Breast epithelium (tissue), 3 donors: Measurements from ENCODE around the gene PLA2G2F.
A peak's percentile ranks its signal among the peaks of the same experiment; 100 is the strongest.

ENCODE experiments used
- POLR2AphosphoS5 ChIP-seq, 3 donors: sonication (generic); formaldehyde crosslinking; IDR thresholded peaks; one replicate each; pipeline ENCODE4 v1.6.1; 2017; ENCODE audit warnings: antibody characterized with exemption in 3 of 3
- TF ChIP-seq, protein P1 (sequence below), 3 donors: fragments of 450-650 bp; IDR thresholded peaks; one replicate each; pipeline ENCODE4 v1.5.1; 2016 to 2017; ENCODE audit warnings: antibody characterized with exemption in 3 of 3, mild to moderate bottlenecking in 3 of 3, moderate library complexity in 3 of 3

DNA sequence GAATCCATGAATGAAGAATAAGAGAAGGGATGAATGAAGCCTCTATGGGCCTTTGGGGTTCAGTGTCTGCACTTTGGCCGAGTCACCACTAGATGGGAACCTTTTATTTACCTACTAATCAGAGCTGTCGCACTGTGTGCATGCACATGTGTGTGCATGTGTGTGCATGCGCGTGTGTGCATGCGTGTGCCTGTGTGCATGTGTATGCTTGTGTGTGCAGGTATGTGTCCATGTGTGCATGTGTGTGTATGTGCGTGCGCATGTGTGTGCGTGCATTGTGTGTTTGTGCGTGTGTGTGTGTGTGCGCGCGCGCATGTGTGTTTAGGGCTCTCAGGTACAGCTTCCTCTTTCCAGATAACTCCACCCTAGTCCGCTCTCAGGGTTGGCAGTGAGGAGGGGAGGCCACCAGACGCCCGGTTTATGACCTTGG lies 26.4 kb downstream of the PLA2G2F start:
- TF ChIP-seq, protein P1, sequence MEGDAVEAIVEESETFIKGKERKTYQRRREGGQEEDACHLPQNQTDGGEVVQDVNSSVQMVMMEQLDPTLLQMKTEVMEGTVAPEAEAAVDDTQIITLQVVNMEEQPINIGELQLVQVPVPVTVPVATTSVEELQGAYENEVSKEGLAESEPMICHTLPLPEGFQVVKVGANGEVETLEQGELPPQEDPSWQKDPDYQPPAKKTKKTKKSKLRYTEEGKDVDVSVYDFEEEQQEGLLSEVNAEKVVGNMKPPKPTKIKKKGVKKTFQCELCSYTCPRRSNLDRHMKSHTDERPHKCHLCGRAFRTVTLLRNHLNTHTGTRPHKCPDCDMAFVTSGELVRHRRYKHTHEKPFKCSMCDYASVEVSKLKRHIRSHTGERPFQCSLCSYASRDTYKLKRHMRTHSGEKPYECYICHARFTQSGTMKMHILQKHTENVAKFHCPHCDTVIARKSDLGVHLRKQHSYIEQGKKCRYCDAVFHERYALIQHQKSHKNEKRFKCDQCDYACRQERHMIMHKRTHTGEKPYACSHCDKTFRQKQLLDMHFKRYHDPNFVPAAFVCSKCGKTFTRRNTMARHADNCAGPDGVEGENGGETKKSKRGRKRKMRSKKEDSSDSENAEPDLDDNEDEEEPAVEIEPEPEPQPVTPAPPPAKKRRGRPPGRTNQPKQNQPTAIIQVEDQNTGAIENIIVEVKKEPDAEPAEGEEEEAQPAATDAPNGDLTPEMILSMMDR (IDR thresholded peaks at IDR 0.05) = peak in 1 of 3 donors; percentile 12
- no peak for TF ChIP-seq POLR2AphosphoS5 (IDR thresholded peaks at IDR 0.05)
